ENCODE measurements around the gene TEX14. TPM values are rescaled to one million over a fixed set of nuclear protein-coding genes. Genes with fewer than 3 reads are reported as not detected.

The TEX14 gene
- total RNA-seq, 1 experiment from 2014 or later, result 0.89 TPM

DNA sequence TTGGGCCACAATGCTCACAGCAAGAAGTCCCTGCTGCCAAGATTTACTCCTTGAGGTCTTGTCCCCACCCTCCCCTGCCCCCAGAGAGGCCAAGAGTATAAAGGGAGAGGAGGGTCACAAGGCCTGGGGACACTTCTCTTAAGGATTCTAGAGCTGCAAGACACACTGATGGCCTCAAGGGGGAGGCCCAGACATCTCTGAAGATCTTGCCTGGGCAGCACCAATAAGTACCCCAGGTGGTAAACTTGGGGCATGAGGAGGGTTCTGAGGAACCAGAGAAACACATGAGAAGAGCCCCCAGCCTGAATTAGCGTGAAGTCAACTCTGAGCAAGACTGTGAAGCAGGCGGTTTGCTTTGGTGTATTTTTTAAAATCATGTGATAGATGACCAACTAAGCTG is 150.6 kb downstream of the TEX14 start:
- ChIA-PET POLR2A (interaction anchor here (1.1 to 3.4 kb wide), 3 partner anchors 88 to 118 kb away, joined by 5 to 33 read pairs (median 6); no protein-coding TSS in a partner anchor), RAD21 (ENCODE audit: low non-redundant PET in 1 of 2, low total read pairs in 2 of 2, uncharacterized antibody in 2 of 2, unreplicated experiment in 2 of 2) (interaction anchor here (1.0 to 1.8 kb wide), 2 partner anchors 90 kb away, joined by 3 to 4 read pairs; no protein-coding TSS in a partner anchor), CTCF (interaction anchor here (0.5 to 2.8 kb wide), 14 partner anchors 9 to 464 kb away, joined by 3 to 11 read pairs (median 4); no protein-coding TSS in a partner anchor)
- ATAC-seq (peak; percentile 93), DNase-seq (ENCODE audit: low read depth, low spot score) (peak; percentile 54)
- no peak overlapping the region for H3K9ac ChIP-seq (ENCODE audit: low read length)
- TF ChIP-seq ATF3 (IDR thresholded peaks at IDR 0.05), result no peak
- TF ChIP-seq, protein P1, sequence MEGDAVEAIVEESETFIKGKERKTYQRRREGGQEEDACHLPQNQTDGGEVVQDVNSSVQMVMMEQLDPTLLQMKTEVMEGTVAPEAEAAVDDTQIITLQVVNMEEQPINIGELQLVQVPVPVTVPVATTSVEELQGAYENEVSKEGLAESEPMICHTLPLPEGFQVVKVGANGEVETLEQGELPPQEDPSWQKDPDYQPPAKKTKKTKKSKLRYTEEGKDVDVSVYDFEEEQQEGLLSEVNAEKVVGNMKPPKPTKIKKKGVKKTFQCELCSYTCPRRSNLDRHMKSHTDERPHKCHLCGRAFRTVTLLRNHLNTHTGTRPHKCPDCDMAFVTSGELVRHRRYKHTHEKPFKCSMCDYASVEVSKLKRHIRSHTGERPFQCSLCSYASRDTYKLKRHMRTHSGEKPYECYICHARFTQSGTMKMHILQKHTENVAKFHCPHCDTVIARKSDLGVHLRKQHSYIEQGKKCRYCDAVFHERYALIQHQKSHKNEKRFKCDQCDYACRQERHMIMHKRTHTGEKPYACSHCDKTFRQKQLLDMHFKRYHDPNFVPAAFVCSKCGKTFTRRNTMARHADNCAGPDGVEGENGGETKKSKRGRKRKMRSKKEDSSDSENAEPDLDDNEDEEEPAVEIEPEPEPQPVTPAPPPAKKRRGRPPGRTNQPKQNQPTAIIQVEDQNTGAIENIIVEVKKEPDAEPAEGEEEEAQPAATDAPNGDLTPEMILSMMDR (IDR thresholded peaks at IDR 0.05 in 2 of 3, conservative IDR thresholded peaks at IDR 0.05 in 1 of 3; ENCODE audit: borderline replicate concordance in 1 of 3, insufficient read depth in 1 of 3, low read depth in 2 of 3, low read length in 2 of 3), result peak; percentile 37 to 80 (median 74); a peak in 5 of 6 replicates
- TF ChIP-seq RAD21 (IDR thresholded peaks at IDR 0.05; ENCODE audit: low read depth), result peak; percentile 64; the same call in 1 of the 2 replicates
- no TSS peak for BruUV-seq (replicated peaks)
- H2AFZ ChIP-seq (ENCODE audit: low read depth, low read length, poor library complexity, severe bottlenecking), result no peak overlapping the region
- H3K36me3 ChIP-seq (ENCODE audit: control insufficient read depth in 1 of 2, insufficient read depth in 2 of 2, low read length in 2 of 2), result no peaks in the 10 kb centered on the region
- H3K4me3 ChIP-seq (replicated peaks in 1 of 2; ENCODE audit: low read depth in 1 of 2, low read length in 2 of 2), result no peak overlapping the region
- H4K20me1 ChIP-seq (ENCODE audit: insufficient read depth), result no peaks in the 10 kb centered on the region
- H3K4me1 ChIP-seq (ENCODE audit: control insufficient read depth in 1 of 2, insufficient read depth in 2 of 2, low read length in 2 of 2), result peaks cover 0 to 18% of the 10 kb centered on the region in 2 experiments; a peak in 2 of 4 replicates
- H3K27ac ChIP-seq (ENCODE audit: low read depth, low read length), result no peak overlapping the region
- H3K4me2 ChIP-seq (ENCODE audit: low read length), result no peak overlapping the region
- intact Hi-C loops (cut with micrococcal nuclease), result no loop called here
- H3K27me3 ChIP-seq (ENCODE audit: insufficient read depth, low read length), result no peaks in the 10 kb centered on the region
- H3K79me2 ChIP-seq (ENCODE audit: insufficient read depth, low read length), result no peaks in the 10 kb centered on the region
- H3K9me2 ChIP-seq (ENCODE audit: insufficient read depth), result no peaks in the 10 kb centered on the region
- no peaks in the 10 kb centered on the region for H3K9me3 ChIP-seq (ENCODE audit: control insufficient read depth in 1 of 2, insufficient read depth in 1 of 2, low read depth in 1 of 2, low read length in 2 of 2)

GRCh38 chr17:58539698-58540097 is 152.1 kb downstream of the TEX14 start:
- DNase-seq (ENCODE audit: low read depth, low spot score) (no peak), ATAC-seq (no peak)
- no peaks in the 10 kb centered on the region for H3K9me2 ChIP-seq (ENCODE audit: insufficient read depth)
- ChIA-PET RAD21 (ENCODE audit: low non-redundant PET in 1 of 2, low total read pairs in 2 of 2, uncharacterized antibody in 2 of 2, unreplicated experiment in 2 of 2) (no interaction called here), CTCF (interaction anchor here (1.0 to 2.8 kb wide), 2 partner anchors 11 to 16 kb away, joined by 3 to 11 read pairs; no protein-coding TSS in a partner anchor), POLR2A (interaction anchor here (0.9 to 3.4 kb wide), 2 partner anchors 92 to 119 kb away, joined by 4 to 33 read pairs; no protein-coding TSS in a partner anchor)
- H2AFZ ChIP-seq (ENCODE audit: low read depth, low read length, poor library complexity, severe bottlenecking), result no peak overlapping the region
- H3K36me3 ChIP-seq (ENCODE audit: control insufficient read depth in 1 of 2, insufficient read depth in 2 of 2, low read length in 2 of 2), result no peaks in the 10 kb centered on the region
- H3K27ac ChIP-seq (ENCODE audit: low read depth, low read length), result no peak overlapping the region
- TF ChIP-seq YY1 (IDR thresholded peaks at IDR 0.05; ENCODE audit: extremely low read depth, insufficient replicate concordance, low read depth, low read length) (no peak), SP1 (IDR thresholded peaks at IDR 0.05; ENCODE audit: low read depth) (no peak)
- no peak overlapping the region for H3K9ac ChIP-seq (ENCODE audit: low read length)
- H4K20me1 ChIP-seq (ENCODE audit: insufficient read depth), result no peaks in the 10 kb centered on the region
- no peak overlapping the region for H3K4me2 ChIP-seq (ENCODE audit: low read length)
- no TSS peak for BruUV-seq (replicated peaks)
- peaks cover 14 to 34% of the 10 kb centered on the region in 2 experiments for H3K4me1 ChIP-seq (ENCODE audit: control insufficient read depth in 1 of 2, insufficient read depth in 2 of 2, low read length in 2 of 2)
- intact Hi-C loops (cut with micrococcal nuclease), result no loop called here
- H3K79me2 ChIP-seq (ENCODE audit: insufficient read depth, low read length), result no peaks in the 10 kb centered on the region
- no peaks in the 10 kb centered on the region for H3K27me3 ChIP-seq (ENCODE audit: insufficient read depth, low read length)
- no peak overlapping the region for H3K4me3 ChIP-seq (replicated peaks in 1 of 2; ENCODE audit: low read depth in 1 of 2, low read length in 2 of 2)
- H3K9me3 ChIP-seq (ENCODE audit: control insufficient read depth in 1 of 2, insufficient read depth in 1 of 2, low read depth in 1 of 2, low read length in 2 of 2), result no peaks in the 10 kb centered on the region
